DMS 273 (cell line): ENCODE results near the gene TAS2R19.

Source experiments
- DNase-seq: peaks from one replicate; lab custom pipeline; 2025; ENCODE audit not compliant: unreplicated experiment; lab: John Stamatoyannopoulos, UW

Gene TAS2R19

GRCh38 chr12:10994307-10994706 is 28.1 kb downstream of the TAS2R19 start:
- DNase-seq, result no peak

GRCh38 chr12:10989107-10989506 is 33.3 kb downstream of the TAS2R19 start:
- DNase-seq, result no peak

- DNase-seq, result no peak
These were observed 35.6 kb downstream of the TAS2R19 start, which contains the start of gene TAS2R50 for GRCh38 chr12:10986812-10987211. Gene TAS2R50 (minus strand): TSS chr12:10986912. CDS start chr12:10986860, 52 bp downstream.

- no peak for DNase-seq
These were observed 40.2 kb downstream of the TAS2R19 start for GRCh38 chr12:10982244-10982643.

- DNase-seq, result no peak
These were observed 47.5 kb downstream of the TAS2R19 start for GRCh38 chr12:10974965-10975364.
